H9 (cell line): Measurements from ENCODE around the gene RGPD3. TPM values are rescaled to one million over a fixed set of nuclear protein-coding genes. Genes with fewer than 3 reads are reported as not detected.
"Not testable (repeated sequence)": the region's sequence is repeated elsewhere in the genome, so short reads cannot be mapped to it uniquely, and the experiment has no call there.

ENCODE experiments used
- DNase-seq: peaks from one replicate; pipeline ENCODE4 v3.0.0-alpha.2; 2017
- H2AFZ ChIP-seq: one replicate; pipeline ENCODE4 v1.6.1; 2013; ENCODE audit warnings: mild to moderate bottlenecking, low read length, control low read depth, moderate library complexity
- H2AK5ac ChIP-seq: 2 replicates; pipeline ENCODE4 v1.6.1; 2013; ENCODE audit warnings: low read length, control low read depth, mixed read lengths; ENCODE audit not compliant: insufficient read length
- H2BK120ac ChIP-seq: one replicate; pipeline ENCODE4 v1.6.1; 2013; ENCODE audit warnings: low read depth, mild to moderate bottlenecking, low read length, control low read depth, inconsistent platforms; ENCODE audit not compliant: poor library complexity, severe bottlenecking
- H2BK12ac ChIP-seq: 2 replicates; pipeline ENCODE4 v1.6.1; 2013; ENCODE audit warnings: low read length, control low read depth, mixed read lengths, low read depth; ENCODE audit not compliant: insufficient read length
- H2BK15ac ChIP-seq: 2 replicates; pipeline ENCODE4 v1.6.1; 2013; ENCODE audit warnings: low read depth, low read length, control low read depth
- H2BK20ac ChIP-seq: one replicate; pipeline ENCODE4 v1.6.1; 2013; ENCODE audit warnings: low read depth, mild to moderate bottlenecking, low read length, control low read depth, inconsistent platforms; ENCODE audit not compliant: poor library complexity, severe bottlenecking
- H2BK5ac ChIP-seq: 2 replicates; pipeline ENCODE4 v1.6.1; 2013; ENCODE audit warnings: low read length, control low read depth, mixed read lengths; ENCODE audit not compliant: insufficient read length
- H3K14ac ChIP-seq: 2 replicates; pipeline ENCODE4 v1.6.1; 2013; ENCODE audit warnings: low read length, control low read depth; ENCODE audit not compliant: insufficient read depth
- H3K18ac ChIP-seq: 2 replicates; pipeline ENCODE4 v1.6.1; 2013; ENCODE audit warnings: low read depth, mild to moderate bottlenecking, mixed read lengths, low read length, control low read depth; ENCODE audit not compliant: insufficient read length
- H3K23ac ChIP-seq: 2 replicates; pipeline ENCODE4 v1.6.1; 2013; ENCODE audit warnings: low read length, control low read depth, mixed read lengths, low read depth; ENCODE audit not compliant: insufficient read length
- H3K23me2 ChIP-seq: 2 replicates; pipeline ENCODE4 v1.6.1; 2013; ENCODE audit warnings: low read depth, mild to moderate bottlenecking, mixed read lengths, low read length, control low read depth; ENCODE audit not compliant: insufficient read length, poor library complexity, severe bottlenecking
- H3K27ac ChIP-seq: 2 replicates; pipeline ENCODE4 v1.5.1; 2013; ENCODE audit warnings: low read length, control low read depth, mixed read lengths, low read depth; ENCODE audit not compliant: insufficient read length
- H3K27me3 ChIP-seq: 2 replicates; pipeline ENCODE4 v1.6.1; 2013; ENCODE audit warnings: low read length, control low read depth, inconsistent platforms; ENCODE audit not compliant: insufficient read depth
- H3K4ac ChIP-seq: 2 replicates; pipeline ENCODE4 v1.6.1; 2013; ENCODE audit warnings: low read depth, mild to moderate bottlenecking, control low read depth, inconsistent platforms, low read length, moderate library complexity
- H3K4me1 ChIP-seq: 2 replicates; pipeline ENCODE4 v1.6.1; 2013; ENCODE audit warnings: low read length, control low read depth, inconsistent platforms; ENCODE audit not compliant: insufficient read depth
- H3K4me2 ChIP-seq: 2 replicates; pipeline ENCODE4 v1.6.1; 2013; ENCODE audit warnings: low read length, control low read depth, mixed read lengths; ENCODE audit not compliant: insufficient read length, insufficient read depth
- H3K56ac ChIP-seq: 2 replicates; pipeline ENCODE4 v1.6.1; 2013; ENCODE audit warnings: low read depth, mild to moderate bottlenecking, mixed read lengths, low read length, control low read depth; ENCODE audit not compliant: insufficient read length
- H3K79me1 ChIP-seq: 2 replicates; pipeline ENCODE4 v1.6.1; 2013; ENCODE audit warnings: low read depth, mild to moderate bottlenecking, moderate library complexity, low read length, control low read depth, inconsistent platforms; ENCODE audit not compliant: insufficient read depth, poor library complexity, severe bottlenecking
- H3K79me2 ChIP-seq: 2 replicates; pipeline ENCODE4 v1.6.1; 2013; ENCODE audit warnings: low read length, control low read depth, inconsistent platforms; ENCODE audit not compliant: insufficient read depth
- H3K9ac ChIP-seq: 2 replicates; pipeline ENCODE4 v1.6.1; 2013; ENCODE audit warnings: low read length, control low read depth, mixed read lengths; ENCODE audit not compliant: insufficient read length; ENCODE audit errors: extremely low read depth
- H3K9me3 ChIP-seq: one replicate; pipeline ENCODE4 v1.6.1; 2013; ENCODE audit warnings: low read depth, low read length, inconsistent platforms; ENCODE audit not compliant: control insufficient read depth
- H3T11ph ChIP-seq: one replicate; pipeline ENCODE4 v1.6.1; 2013; ENCODE audit warnings: mild to moderate bottlenecking, low read length, control low read depth, inconsistent platforms
- H4K20me1 ChIP-seq: one replicate; pipeline ENCODE4 v1.6.1; 2013; ENCODE audit not compliant: control insufficient read depth, insufficient read length, insufficient read depth
- H4K5ac ChIP-seq: 2 replicates; pipeline ENCODE4 v1.6.1; 2013; ENCODE audit warnings: low read depth, mild to moderate bottlenecking, mixed read lengths, low read length, control low read depth; ENCODE audit not compliant: insufficient read length
- H4K8ac ChIP-seq: replicated peaks from 2 replicates; pipeline ENCODE4 v1.6.1; 2013; ENCODE audit warnings: low read length, control low read depth, mixed read lengths, low read depth; ENCODE audit not compliant: insufficient read length
- H4K91ac ChIP-seq: 2 replicates; pipeline ENCODE4 v1.6.1; 2013; ENCODE audit warnings: low read depth, mild to moderate bottlenecking, moderate library complexity, mixed read lengths, low read length, control low read depth; ENCODE audit not compliant: insufficient read length
- H3K27ac Mint-ChIP-seq, 3 experiments: 2 replicates in 2 of 3; 3 replicates in 1 of 3; pipeline ENCODE4 v1.8.0; 2020 to 2021; ENCODE audit warnings: mixed read lengths in 3 of 3, mild to moderate bottlenecking in 1 of 3, moderate library complexity in 1 of 3
- H3K27me3 Mint-ChIP-seq: 2 replicates; pipeline ENCODE4 v1.8.0; 2021; ENCODE audit warnings: low read depth, mild to moderate bottlenecking, moderate library complexity, mixed read lengths
- H3K36me3 Mint-ChIP-seq, 3 experiments: 2 replicates in 2 of 3; 3 replicates in 1 of 3; pipeline ENCODE4 v1.8.0; 2020 to 2021; ENCODE audit warnings: low read depth in 3 of 3, mixed read lengths in 3 of 3; ENCODE audit not compliant: insufficient read depth in 1 of 3
- H3K4me1 Mint-ChIP-seq, 2 experiments: 2 replicates each; pipeline ENCODE4 v1.8.0; 2020; ENCODE audit warnings: mixed read lengths in 2 of 2
- H3K4me3 Mint-ChIP-seq, 2 experiments: 2 replicates in 1 of 2; 3 replicates in 1 of 2; pipeline ENCODE4 v1.8.0; 2020 to 2021; ENCODE audit warnings: mild to moderate bottlenecking in 2 of 2, mixed read lengths in 2 of 2, moderate library complexity in 1 of 2
- H3K9me3 Mint-ChIP-seq, 2 experiments: 2 replicates in 1 of 2; 3 replicates in 1 of 2; pipeline ENCODE4 v1.8.0; 2020; ENCODE audit warnings: mild to moderate bottlenecking in 2 of 2, mixed read lengths in 2 of 2, moderate library complexity in 1 of 2
- WGBS: extraction: QIAGEN DNeasy Blood & Tissue Kit; methylation state at CpG from one replicate; pipeline ENCODE4 v1.1.7; 2013; ENCODE audit warnings: missing lambda C conversion rate, low lambda C conversion rate, mixed read lengths; ENCODE audit not compliant: insufficient read length; ENCODE audit errors: extremely low coverage; 5-methylcytosine and 5-hydroxymethylcytosine counted together
- total RNA-seq: library from RNA; stranded (reverse); gene quantifications from 2 replicates; pipeline ENCODE4 v1.2.1, GENCODE V29; 2021

The RGPD3 gene
- total RNA-seq, 1 experiment from 2014 or later: 0.15 TPM

GRCh38 chr2:106369182-106369581 lies 99.0 kb downstream of the RGPD3 start:
- H2AFZ ChIP-seq, H3K23ac ChIP-seq, DNase-seq, H4K20me1 ChIP-seq, H4K8ac ChIP-seq, H3K4ac ChIP-seq, H3K4me1 ChIP-seq, H3K14ac ChIP-seq, H3K9me3 ChIP-seq, H3K27ac ChIP-seq, H3K4me3 Mint-ChIP-seq, H3K4me2 ChIP-seq, H2BK12ac ChIP-seq, H2BK15ac ChIP-seq, H3K18ac ChIP-seq, H3K56ac ChIP-seq, H3K79me2 ChIP-seq, H4K5ac ChIP-seq, H3K23me2 ChIP-seq, H3K9me3 Mint-ChIP-seq, H3K27me3 ChIP-seq, H3K79me1 ChIP-seq, H3T11ph ChIP-seq, H2BK20ac ChIP-seq, H2AK5ac ChIP-seq, H2BK120ac ChIP-seq, H3K27me3 Mint-ChIP-seq, H3K27ac Mint-ChIP-seq, H2BK5ac ChIP-seq, H3K9ac ChIP-seq, H3K4me1 Mint-ChIP-seq, H4K91ac ChIP-seq, H3K36me3 Mint-ChIP-seq: not testable (repeated sequence)
- WGBS: no CpG with 5 or more reads among the region's 3 CpGs
